Ascending aorta (tissue), 2 donors: ENCODE data around the gene CSN1S1. TPM values are rescaled to one million over a fixed set of nuclear protein-coding genes. Genes with fewer than 3 reads are reported as not detected.

Experiments used
- DNase-seq, 2 donors: peaks; one replicate each; pipeline ENCODE4 v3.0.0-alpha.2; 2019; ENCODE audit warnings: low spot score in 2 of 2
- H3K27ac ChIP-seq, 2 donors: fragments of 200-600 bp; sonication (generic); one replicate each; pipeline ENCODE4 v1.5.1; 2016 to 2017; ENCODE audit warnings: mild to moderate bottlenecking in 1 of 2
- H3K27me3 ChIP-seq: fragments of 200-600 bp; sonication (generic); one replicate; pipeline ENCODE4 v1.5.1; 2017
- H3K36me3 ChIP-seq, 2 donors: fragments of 200-600 bp; sonication (generic); one replicate each; pipeline ENCODE4 v1.5.1; 2016
- H3K4me1 ChIP-seq, 2 donors: fragments of 200-600 bp; sonication (generic); one replicate each; pipeline ENCODE4 v1.5.1; 2016 to 2017; ENCODE audit warnings: mild to moderate bottlenecking in 1 of 2
- H3K4me3 ChIP-seq, 2 donors: fragments of 200-600 bp; sonication (generic); one replicate each; pipeline ENCODE4 v1.5.1; 2016 to 2017; ENCODE audit warnings: mild to moderate bottlenecking in 1 of 2
- H3K9me3 ChIP-seq, 2 donors: fragments of 200-600 bp; sonication (generic); one replicate each; pipeline ENCODE4 v1.5.1; 2016
- CTCF ChIP-seq, 3 experiments: fragments of 200-600 bp in 2 of 3; fragments of 450-650 bp in 1 of 3; sonication (generic) in 2 of 3; IDR thresholded peaks; one replicate each; pipeline ENCODE4 v1.5.1; 2016 to 2019; ENCODE audit warnings: antibody characterized with exemption in 3 of 3, mild to moderate bottlenecking in 1 of 3, moderate library complexity in 1 of 3
- intact Hi-C: fragments of 100-400 bp; cut with DNase I; formaldehyde crosslinking; loops from one replicate; pipeline ENCODE4 v1.15.1; 2023
- total RNA-seq: library from RNA; depleted of rRNA; stranded (reverse); fragments of >200 nt; gene quantifications from one replicate; pipeline ENCODE4 v1.1.0, GENCODE V29; 2016

The CSN1S1 gene
- total RNA-seq: not detected

- no peaks in the 10 kb centered on the region for H3K4me1 ChIP-seq
- H3K36me3 ChIP-seq: no peaks in the 10 kb centered on the region
- no peak within 1 kb of the TSS for H3K4me3 ChIP-seq
- no peaks in the 10 kb centered on the region for H3K27me3 ChIP-seq
- no peak within 1 kb of the TSS for H3K27ac ChIP-seq
- no peak for TF ChIP-seq CTCF (IDR thresholded peaks at IDR 0.05)
- no peaks in the 10 kb centered on the region for H3K9me3 ChIP-seq
- intact Hi-C loops: no loop called here
- DNase-seq: no peak
Observed at GRCh38 chr4:69930768-69931167, at the start of gene CSN1S1. Gene CSN1S1 (plus strand): TSS chr4:69931068. CDS start chr4:69932556, 1,488 bp downstream.

GRCh38 chr4:69881173-69881773 lies 49.6 kb upstream of the CSN1S1 start:
- intact Hi-C loops: no loop called here
- no peaks in the 10 kb centered on the region for H3K9me3 ChIP-seq

GRCh38 chr4:69882150-69882549 lies 48.7 kb upstream of the CSN1S1 start:
- no peak for DNase-seq
- Histone ChIP-seq H3K4me1 (no peaks in the 10 kb centered on the region), H3K9me3 (no peaks in the 10 kb centered on the region), H3K4me3 (no peak overlapping the region), H3K27me3 (no peaks in the 10 kb centered on the region), H3K36me3 (no peaks in the 10 kb centered on the region), H3K27ac (no peak overlapping the region)
- TF ChIP-seq CTCF (IDR thresholded peaks at IDR 0.05): no peak
- intact Hi-C loops: no loop called here

More at GRCh38 chr4:69881173-69881773, 49.6 kb upstream of the CSN1S1 start:
- Histone ChIP-seq H3K27me3 (no peaks in the 10 kb centered on the region), H3K4me1 (no peaks in the 10 kb centered on the region), H3K36me3 (no peaks in the 10 kb centered on the region), H3K4me3 (no peak overlapping the region), H3K27ac (no peak overlapping the region)
- peak; percentile 29 to 63 (median 40) for TF ChIP-seq CTCF (IDR thresholded peaks at IDR 0.05)
- no peak for DNase-seq

- Histone ChIP-seq H3K4me1 (no peaks in the 10 kb centered on the region), H3K4me3 (no peak overlapping the region), H3K9me3 (no peaks in the 10 kb centered on the region), H3K36me3 (no peaks in the 10 kb centered on the region), H3K27ac (no peak overlapping the region), H3K27me3 (no peaks in the 10 kb centered on the region)
- TF ChIP-seq CTCF (IDR thresholded peaks at IDR 0.05): no peak
- intact Hi-C loops: no loop called here
- DNase-seq: no peak
Observed at GRCh38 chr4:69888336-69888735, 42.5 kb upstream of the CSN1S1 start.

- Histone ChIP-seq H3K4me1 (no peaks in the 10 kb centered on the region), H3K9me3 (no peaks in the 10 kb centered on the region), H3K36me3 (no peaks in the 10 kb centered on the region), H3K27me3 (no peaks in the 10 kb centered on the region), H3K27ac (no peak overlapping the region), H3K4me3 (no peak overlapping the region)
- DNase-seq: no peak
- TF ChIP-seq CTCF (IDR thresholded peaks at IDR 0.05): no peak
- intact Hi-C loops: no loop called here
Observed at GRCh38 chr4:69894186-69894585, 36.7 kb upstream of the CSN1S1 start.

- Histone ChIP-seq H3K4me1 (no peaks in the 10 kb centered on the region), H3K4me3 (no peak overlapping the region), H3K27ac (no peak overlapping the region), H3K36me3 (no peaks in the 10 kb centered on the region), H3K9me3 (no peaks in the 10 kb centered on the region), H3K27me3 (no peaks in the 10 kb centered on the region)
- TF ChIP-seq CTCF (IDR thresholded peaks at IDR 0.05): no peak
- DNase-seq: no peak
- intact Hi-C loops: no loop called here
Observed at GRCh38 chr4:69894721-69895120, 36.1 kb upstream of the CSN1S1 start.
